ENCODE measurements around the gene PLCB3.
A peak's percentile ranks its signal among the peaks of the same experiment; 100 is the strongest.

PLCB3 gene

DNA sequence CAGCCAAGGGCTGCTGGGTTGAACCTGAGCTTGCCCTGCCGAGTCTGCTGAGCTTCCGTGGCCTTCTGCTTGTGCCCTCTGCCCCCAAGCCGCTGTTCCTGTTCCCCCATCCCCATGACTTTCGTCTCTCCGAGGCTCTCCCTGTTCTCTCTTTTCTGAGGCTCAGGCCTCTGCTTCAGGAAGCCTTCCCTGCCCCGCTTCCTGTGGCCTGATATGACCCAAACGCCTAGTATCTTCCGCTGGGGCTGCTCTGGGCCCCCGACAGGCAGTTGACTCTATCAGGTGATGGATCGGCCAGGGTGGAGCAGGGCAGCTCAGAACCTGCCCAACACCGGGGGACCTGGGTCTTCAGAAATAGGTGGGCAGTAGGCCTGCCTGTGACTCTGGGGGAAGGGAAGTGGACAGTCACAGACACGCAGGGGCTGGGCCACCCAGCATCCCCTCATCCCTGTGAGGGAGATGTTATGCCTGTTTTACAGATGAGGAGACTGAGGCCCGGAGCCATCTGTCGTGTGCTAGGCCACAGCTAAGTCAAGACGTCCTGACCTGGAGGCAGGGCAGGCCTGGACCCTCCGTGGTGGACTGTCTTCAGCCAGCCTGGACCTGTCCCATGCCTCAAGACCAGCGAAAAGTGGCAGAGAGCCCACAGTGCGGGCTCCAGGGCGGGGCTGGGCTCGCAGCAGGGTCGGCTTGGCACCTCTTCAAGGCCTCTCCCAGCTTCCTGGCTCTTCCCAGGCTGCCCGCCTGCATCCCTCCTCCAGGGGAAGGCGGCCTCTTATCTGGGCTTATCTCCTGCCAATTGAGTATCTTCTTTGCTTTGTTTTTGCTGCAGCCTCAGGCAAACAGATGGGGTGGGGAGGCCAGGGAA, 16.9 kb downstream of the PLCB3 start:
- DNase-seq = no peak

GRCh38 chr11:64268893-64269539, 17.7 kb downstream of the PLCB3 start:
- no peak for DNase-seq

GRCh38 chr11:64269540-64270220, 18.4 kb downstream of the PLCB3 start:
- DNase-seq = peak; percentile 98

- DNase-seq = no peak
These were observed 23.9 kb downstream of the PLCB3 start for GRCh38 chr11:64275031-64275800.

DNA sequence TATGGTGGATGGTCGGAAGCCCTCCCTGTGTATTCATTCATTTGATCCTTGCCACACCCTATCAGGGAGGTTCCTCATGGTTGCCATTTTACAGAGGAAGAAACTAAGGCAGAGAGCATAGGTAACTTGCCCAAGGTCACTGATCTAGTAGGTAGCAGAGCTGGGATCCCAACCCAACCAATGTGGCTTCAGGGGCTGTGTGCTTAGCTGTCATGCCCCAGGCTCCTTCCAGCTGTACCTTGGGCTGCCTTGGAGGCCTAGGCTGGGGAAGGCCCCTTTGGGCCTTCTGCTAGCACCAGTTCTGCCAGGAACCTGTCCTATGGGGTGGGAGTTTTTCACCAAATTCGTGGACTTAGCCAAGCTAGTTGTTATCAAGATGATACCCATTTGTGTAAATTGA, 24.5 kb downstream of the PLCB3 start:
- no peak for DNase-seq

- DNase-seq = no peak
These were observed 25.5 kb downstream of the PLCB3 start for GRCh38 chr11:64276653-64277431.

DNA sequence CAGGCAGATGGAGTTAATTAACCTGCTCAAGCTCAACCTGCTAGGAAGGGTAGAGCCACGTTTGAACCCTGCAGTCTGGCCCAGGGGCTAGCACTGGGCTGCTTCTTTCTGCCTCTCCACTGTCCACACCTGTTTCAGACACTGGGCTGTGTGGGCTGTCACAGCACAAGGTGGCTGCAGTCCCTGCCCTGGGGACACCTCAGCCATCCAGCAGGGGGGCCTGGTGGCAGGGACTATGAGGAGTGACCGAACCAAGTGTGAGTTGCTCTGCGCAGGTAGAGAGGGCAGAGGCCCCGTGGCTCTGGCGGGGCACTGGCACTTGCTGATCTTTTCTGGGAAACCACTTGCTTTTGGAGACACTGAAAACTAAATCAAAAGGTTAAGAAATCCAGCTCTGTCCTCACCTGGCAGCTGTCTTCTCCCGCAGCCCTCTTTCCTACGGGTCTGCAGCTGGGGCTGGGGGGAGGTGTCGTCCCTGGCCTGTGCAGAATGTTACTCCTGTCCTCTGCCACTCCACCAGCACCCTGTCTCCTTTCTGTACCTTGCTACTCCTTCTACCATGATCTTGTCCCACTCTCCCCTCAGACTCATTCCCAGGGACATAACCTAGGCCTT, 27.4 kb downstream of the PLCB3 start:
- DNase-seq = no peak

DNA sequence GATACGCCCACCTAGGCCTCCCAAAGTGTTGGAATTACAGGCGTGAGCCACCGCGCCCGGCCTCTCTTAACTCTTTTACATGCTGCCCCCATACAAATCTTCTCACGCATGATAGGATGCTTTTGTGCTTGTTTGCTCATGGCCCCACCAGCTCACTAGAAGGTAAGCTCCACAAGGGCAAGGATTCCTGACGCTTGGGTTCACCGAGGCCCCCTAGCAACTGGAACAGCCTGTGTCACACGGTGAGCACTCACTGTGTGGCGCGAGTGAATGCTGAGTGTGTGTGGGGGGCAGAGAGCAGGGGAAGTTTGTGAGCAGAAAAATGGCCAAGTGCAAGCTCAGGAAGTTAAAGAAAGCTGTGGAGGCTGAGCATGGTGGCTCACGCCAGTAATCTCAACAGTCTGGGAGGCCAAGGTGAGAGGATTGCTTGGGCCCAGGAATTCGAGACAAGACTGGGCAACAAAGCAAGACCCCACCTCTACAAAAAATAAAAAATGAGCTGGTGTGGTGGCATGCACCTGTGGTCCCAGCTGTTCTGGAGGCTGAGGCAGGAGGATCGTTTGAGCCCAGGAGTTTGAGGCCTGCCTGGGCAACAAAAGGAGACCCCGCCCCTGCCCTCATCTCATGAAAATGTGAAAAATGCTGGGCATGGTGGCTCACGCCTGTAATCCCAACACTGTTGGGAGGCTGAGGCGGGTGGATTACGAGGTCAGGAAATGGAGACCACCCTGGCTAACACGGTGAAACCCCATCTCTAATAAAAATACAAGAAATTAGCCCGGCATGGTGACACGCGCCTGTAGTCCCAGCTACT, 30.8 kb downstream of the PLCB3 start:
- DNase-seq = no peak

- no peak for DNase-seq
These were observed 31.8 kb downstream of the PLCB3 start for GRCh38 chr11:64283092-64283491.

GRCh38 chr11:64284048-64284961, 33.0 kb downstream of the PLCB3 start, which contains the start of gene BAD:
Gene BAD, minus strand, starts transcription at chr11:64284665. Its CDS starts 297 bp downstream, at chr11:64284368.
- DNase-seq = peak; percentile 89

DNA sequence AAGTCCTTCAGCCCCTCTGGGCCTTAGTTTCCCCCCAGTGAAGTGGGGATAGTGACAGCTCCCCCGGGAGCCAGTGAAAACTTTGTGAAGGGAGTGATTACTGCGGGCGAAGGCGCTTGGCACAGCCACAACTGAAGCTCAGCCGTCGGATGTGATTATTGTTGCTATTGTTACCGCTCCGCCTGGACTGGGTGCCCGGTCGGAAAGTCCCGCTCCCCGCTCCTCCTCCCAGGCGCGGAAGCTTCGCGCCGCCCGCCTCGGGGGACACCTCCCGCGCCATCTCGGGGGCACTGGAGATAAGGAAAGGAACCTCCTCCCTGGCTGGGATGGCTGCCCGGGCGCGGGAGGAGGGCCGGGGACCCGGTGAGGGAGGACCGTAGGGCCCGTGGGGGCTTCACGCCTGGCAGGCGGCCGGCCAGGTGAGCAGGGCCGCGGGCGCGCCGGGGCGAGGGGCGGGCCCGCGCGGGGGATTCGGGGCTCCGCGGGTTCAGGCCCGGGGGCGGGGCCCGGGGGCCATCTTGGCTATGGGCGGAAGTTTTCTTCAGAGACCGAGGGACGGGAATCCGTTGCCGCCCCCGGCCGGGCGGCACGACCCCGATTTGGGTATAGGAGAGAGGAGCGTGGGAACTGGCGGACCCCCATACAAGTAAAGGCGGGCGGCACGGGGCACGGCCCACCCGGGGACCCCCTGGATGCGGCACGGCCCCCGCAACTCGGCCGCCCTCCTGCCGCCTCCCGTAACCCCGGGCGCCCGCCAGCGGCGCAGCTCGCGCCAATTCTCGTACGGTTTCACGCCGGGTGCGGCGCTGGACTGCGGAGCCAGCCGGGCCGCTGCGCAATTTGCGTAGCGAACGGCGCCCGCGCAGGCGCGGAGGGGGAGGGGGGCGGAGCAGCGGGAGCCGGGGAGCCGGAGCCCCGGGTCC, 33.9 kb downstream of the PLCB3 start, which contains the start of gene GPR137:
Gene GPR137, plus strand, starts transcription at position 887 of the 923 bp plus-strand sequence. CDS start 677 bp downstream, outside the sequence.
- peak; percentile 73 for DNase-seq

DNA sequence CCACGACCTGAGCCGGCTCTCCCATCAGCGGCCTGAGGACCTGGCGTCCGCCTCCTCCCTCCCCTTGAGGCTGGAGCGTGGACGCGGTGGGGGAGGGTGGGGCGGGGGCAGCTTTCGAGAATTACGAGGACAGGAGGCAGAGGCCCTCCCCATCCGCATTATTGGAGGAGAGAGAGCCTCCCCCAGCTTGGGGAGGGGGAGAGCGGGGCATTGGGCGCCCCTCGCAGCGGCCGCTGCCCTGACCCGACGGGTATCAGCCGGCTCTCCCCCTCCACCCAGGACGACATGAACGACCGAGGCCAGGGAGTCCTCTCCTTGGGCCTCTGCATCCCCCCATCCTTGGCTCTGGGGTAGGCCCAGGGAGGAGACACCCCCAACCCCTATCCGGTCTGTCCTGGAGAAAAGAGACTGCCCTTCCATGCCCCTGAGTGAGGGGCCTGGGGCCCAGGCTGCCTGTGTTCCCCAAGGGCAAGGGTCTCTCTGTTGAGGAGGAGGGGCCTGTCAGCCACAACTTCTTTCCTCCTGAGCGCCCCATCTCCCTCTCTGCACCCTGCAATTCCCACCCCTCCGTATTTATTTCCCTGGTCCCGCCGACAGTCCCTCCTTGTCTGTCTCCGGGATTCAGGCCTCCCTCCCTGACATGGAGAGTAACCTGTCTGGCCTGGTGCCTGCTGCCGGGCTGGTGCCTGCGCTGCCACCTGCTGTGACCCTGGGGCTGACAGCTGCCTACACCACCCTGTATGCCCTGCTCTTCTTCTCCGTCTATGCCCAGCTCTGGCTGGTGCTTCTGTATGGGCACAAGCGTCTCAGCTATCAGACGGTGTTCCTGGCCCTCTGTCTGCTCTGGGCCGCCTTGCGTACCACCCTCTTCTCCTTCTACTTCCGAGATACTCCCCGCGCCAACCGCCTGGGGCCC, 34.8 kb downstream of the PLCB3 start:
- DNase-seq = no peak

- no peak for DNase-seq
These were observed 35.5 kb downstream of the PLCB3 start for GRCh38 chr11:64286801-64287159.

DNA sequence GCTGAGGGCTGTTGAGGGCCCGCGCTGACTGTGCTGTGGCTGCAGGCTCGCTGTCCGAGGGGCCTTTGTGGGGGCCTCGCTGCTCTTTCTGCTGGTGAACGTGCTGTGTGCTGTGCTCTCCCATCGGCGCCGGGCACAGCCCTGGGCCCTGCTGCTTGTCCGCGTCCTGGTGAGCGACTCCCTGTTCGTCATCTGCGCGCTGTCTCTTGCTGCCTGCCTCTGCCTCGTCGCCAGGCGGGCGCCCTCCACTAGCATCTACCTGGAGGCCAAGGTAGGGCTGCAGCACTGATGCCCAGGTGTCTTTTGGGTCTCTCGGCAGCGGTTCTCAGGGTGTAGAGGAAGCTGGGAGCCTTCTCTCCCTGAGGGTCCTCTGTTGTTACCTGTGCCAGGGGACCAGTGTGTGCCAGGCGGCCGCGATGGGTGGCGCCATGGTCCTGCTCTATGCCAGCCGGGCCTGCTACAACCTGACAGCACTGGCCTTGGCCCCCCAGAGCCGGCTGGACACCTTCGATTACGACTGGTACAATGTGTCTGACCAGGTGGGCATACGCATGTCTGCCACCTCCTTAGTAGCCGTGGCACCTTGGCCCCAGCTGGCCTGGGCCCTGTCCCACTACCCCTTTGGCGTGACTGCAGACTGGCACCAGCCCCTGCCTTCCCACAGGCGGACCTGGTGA, 36.5 kb downstream of the PLCB3 start:
- no peak for DNase-seq

- no peak for DNase-seq
These were observed 37.0 kb downstream of the PLCB3 start for GRCh38 chr11:64288353-64288750.

DNA sequence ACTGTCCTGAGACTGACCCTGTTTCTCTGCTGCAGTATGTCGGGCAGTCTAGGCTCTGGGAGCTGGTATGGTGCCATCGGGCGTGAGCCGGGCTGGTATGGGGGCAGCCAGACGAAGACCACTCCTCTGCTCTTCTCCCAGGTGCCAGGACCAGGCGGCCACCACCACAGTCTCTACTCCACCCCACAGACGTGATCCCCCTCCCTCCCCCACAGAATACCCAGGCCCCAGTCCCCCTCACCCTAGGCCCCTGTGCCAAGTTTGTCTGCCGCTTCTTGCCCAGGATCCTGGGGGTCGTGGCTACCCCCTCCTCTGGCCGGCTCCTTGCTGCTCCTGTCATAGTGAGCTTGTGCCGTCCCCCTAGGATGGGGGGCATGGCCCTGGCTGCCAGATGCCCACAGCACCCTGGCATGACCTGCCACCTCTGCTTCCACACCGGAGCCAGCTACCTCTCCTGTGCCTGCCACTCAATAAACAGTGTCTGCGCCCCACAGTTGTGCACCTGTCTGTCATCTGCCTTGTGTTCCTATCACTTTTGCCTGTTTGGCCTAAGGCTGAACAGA, 37.8 kb downstream of the PLCB3 start:
- no peak for DNase-seq
